Fibroblast of mammary gland (primary cell): ENCODE measurements around the gene ARMC12.

Experiments used
- DNase-seq: peaks from one replicate; pipeline ENCODE4 v3.0.0-alpha.2; 2010; ENCODE audit warnings: low read depth
- H3K4me3 ChIP-seq: 2 replicates; pipeline ENCODE4 v1.5.1; 2011; ENCODE audit warnings: low read depth, mild to moderate bottlenecking, low read length, moderate library complexity; ENCODE audit not compliant: control insufficient read depth
- TF ChIP-seq, protein P1 (sequence below): conservative IDR thresholded peaks from 2 replicates; pipeline ENCODE4 v1.5.1; 2011; ENCODE audit warnings: low read depth, low read length, inconsistent platforms; ENCODE audit not compliant: control insufficient read depth, insufficient read depth

The ARMC12 gene

DNA sequence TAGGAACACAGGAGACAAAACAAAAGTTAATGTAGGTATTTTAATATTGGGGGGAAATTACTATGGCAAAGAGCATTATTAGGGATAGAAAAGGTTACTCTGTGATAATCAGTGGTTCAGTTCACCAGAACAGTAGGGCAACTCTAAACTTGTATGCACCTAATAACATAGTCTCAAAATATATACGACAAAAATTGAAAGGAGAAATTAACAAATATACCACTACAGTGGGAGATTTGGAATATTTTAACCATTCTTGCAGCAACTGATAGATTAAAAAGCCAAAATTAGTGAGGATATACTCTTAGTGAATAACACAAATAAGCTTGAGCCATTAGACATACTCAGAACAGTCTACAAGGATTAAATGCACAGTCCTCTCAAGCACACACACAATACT is 11.0 kb downstream of the ARMC12 start:
- DNase-seq, result no peak
- TF ChIP-seq, protein P1, sequence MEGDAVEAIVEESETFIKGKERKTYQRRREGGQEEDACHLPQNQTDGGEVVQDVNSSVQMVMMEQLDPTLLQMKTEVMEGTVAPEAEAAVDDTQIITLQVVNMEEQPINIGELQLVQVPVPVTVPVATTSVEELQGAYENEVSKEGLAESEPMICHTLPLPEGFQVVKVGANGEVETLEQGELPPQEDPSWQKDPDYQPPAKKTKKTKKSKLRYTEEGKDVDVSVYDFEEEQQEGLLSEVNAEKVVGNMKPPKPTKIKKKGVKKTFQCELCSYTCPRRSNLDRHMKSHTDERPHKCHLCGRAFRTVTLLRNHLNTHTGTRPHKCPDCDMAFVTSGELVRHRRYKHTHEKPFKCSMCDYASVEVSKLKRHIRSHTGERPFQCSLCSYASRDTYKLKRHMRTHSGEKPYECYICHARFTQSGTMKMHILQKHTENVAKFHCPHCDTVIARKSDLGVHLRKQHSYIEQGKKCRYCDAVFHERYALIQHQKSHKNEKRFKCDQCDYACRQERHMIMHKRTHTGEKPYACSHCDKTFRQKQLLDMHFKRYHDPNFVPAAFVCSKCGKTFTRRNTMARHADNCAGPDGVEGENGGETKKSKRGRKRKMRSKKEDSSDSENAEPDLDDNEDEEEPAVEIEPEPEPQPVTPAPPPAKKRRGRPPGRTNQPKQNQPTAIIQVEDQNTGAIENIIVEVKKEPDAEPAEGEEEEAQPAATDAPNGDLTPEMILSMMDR, result no peak
- H3K4me3 ChIP-seq, result no peak overlapping the region

DNA sequence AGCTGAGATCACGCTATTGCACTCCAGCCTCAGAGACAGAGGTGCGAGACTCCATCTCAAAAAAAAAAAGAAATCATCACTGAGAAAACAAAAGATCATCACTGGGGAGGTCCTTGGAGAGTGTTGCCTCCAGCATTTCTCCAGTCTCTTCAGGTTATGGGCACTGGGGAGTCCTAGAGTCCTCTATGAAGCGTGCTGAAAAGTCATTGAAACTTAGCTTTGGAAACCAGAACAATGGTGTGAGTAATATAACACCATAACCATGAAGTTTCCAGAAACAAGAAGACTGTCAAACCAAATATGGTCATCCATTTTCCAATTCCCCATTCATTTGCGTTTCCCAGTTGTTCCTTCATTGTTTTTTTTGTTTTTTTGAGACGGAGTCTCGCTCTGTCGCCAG is 13.7 kb downstream of the ARMC12 start:
- H3K4me3 ChIP-seq, result no peak overlapping the region
- no peak for DNase-seq
- TF ChIP-seq, protein P1, result no peak

DNA sequence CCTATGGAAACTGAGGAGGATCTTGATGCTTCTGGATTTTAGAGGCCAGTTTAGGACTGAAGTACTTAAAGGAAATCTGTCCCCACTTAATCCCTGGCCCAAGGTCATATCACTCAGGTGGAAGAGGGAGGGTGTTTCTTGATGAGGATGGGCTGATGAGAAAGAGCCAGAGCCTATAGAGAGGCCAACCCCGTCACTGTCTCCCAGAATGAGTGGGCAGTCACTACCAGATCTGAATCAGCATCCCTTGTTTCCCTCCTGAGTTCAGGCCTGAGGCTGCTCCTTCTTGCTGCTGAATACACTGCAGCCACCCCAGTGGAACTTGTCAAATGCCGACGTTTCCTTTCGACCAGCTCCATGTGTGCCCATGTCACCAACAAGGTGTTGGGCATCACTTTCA is 14.8 kb downstream of the ARMC12 start:
- no peak overlapping the region for H3K4me3 ChIP-seq
- TF ChIP-seq, protein P1, result no peak
- DNase-seq, result no peak

DNA sequence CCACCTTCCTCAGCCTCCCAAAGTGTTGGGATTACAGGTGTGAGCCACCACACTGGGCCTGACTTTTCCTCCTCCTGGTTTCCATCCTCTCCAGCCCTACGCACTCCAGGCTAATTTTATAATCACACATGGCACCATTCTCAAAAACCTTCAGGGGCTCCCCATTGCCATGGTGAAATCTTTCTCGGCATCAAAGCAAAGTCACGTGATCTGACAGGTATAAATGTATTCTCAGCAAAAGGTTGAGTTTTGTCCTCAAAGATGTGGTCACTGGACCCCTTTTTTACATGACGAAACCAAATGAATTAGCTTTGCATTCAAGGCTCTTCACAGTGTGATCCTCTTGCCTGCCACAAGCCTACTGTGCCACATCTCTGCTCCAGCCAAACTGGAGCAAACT is 15.5 kb downstream of the ARMC12 start:
- no peak for DNase-seq
- no peak overlapping the region for H3K4me3 ChIP-seq
- TF ChIP-seq, protein P1, result no peak

DNA sequence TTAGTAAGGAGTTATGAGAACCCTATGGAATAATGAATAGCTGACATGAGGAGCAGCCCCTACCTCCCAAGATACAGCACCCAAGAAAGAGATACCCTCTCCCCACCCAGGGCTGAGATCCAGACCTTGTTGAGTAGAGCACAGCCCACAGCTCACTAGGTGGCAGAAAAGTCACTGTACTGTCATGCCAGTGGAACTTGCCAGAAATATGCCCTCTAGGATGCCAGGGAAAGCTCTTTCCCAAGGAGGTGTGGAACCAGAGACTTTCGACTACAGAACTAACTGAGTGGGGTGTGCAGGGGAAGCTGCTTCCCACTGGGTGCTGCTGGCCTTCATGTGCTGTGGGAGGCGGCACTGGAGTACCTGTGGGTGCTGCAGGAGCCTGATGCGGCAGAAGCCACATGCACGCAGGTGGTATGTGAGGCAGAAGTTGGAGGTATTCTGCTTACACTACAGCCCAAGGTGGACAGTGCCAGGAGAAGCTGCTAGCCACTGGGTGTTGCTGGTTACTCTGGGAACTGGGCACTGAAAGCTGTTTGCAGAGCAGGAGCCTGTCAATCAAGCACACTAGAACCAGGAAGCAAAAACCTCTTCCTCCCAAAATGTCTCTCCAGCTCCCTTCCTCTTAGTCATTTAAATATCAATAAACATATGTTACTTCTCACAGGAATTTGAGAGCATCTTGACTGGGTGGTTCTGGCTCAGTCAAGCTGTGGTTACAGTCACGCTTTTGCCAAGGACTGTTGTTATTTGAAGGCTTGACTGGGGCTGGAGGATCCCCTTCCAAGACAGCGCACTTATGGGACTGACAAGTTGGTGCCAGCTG is 17.8 kb downstream of the ARMC12 start:
- TF ChIP-seq, protein P1, result no peak
- H3K4me3 ChIP-seq, result no peak overlapping the region
- DNase-seq, result peak; percentile 55

DNA sequence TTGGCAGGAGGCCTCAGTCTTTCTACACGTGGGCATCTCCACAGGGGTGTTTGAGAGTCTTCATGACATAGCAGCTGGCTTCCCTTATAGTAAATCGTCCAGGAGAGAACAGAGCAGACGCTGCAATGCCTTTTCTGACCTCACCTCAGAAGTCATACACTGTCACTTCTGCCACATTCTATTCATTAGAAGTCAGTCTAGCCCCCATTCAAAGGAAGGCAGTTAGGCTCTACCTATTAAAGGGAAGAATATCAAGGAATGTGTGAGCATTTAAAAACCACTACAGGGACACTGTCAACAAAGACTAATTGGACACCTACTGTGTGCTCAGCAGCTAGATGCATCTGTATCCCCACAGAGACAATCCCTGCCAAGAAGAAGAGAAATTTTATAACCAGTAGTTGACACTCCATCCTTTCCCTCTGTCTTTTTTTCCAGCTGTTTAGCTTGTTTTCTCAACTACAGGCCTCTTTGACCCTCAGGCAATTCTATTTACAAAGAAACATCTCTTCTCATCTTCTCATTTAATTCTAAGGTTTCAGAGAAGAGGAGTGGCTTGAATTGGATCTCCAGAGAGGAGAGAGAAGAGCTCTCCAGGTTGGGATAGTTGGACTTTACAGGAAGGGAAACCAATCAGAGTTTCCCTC is 18.6 kb downstream of the ARMC12 start:
- TF ChIP-seq, protein P1, result no peak
- no peak for DNase-seq
- no peak overlapping the region for H3K4me3 ChIP-seq
